PC-9 (cell line): ENCODE results near the gene NFX1. TPM values are rescaled to one million over a fixed set of nuclear protein-coding genes. Genes with fewer than 3 reads are reported as not detected.

Experiments used
- BruUV-seq: library from RNA; stranded (reverse); fragments of 400-500 nt; replicated peaks from 2 replicates; lab custom pipeline; 2021; lab: Mats Ljungman, UMichigan
- CTCF ChIA-PET: fragments of 300-600 bp; sonication (Branson Sonifier 250); formaldehyde crosslinking; loops from one replicate; lab custom pipeline; 2022; ENCODE audit warnings: antibody characterized with exemption; lab: Charles Lee
- POLR2A ChIA-PET: fragments of 300-600 bp; sonication (Branson Sonifier 250); formaldehyde crosslinking; loops from one replicate; lab custom pipeline; 2022; ENCODE audit warnings: antibody characterized with exemption; ENCODE audit not compliant: unreplicated experiment; lab: Charles Lee
- DNase-seq, 2 experiments: peaks; one replicate each; pipeline versions ENCODE4 v3.0.0 to v3.0.0-alpha.2; 2015 to 2022; ENCODE audit warnings: mixed read lengths in 1 of 2
- H2AFZ ChIP-seq: fragments of 200-600 bp; sonication (generic); 2 replicates; pipeline ENCODE4 v1.8.1; 2017; ENCODE audit warnings: antibody characterized with exemption
- H3F3A ChIP-seq: fragments of 200-600 bp; sonication (generic); 2 replicates; pipeline ENCODE4 v1.8.1; 2017; ENCODE audit warnings: antibody characterized with exemption, mild to moderate bottlenecking, low read depth; ENCODE audit not compliant: insufficient read depth
- H3K27ac ChIP-seq: fragments of 200-600 bp; sonication (generic); 2 replicates; pipeline ENCODE4 v1.6.1; 2016; ENCODE audit warnings: mixed run types
- H3K27me3 ChIP-seq: fragments of 200-600 bp; sonication (generic); 2 replicates; pipeline ENCODE4 v1.6.1; 2016; ENCODE audit warnings: low read depth, mixed run types; ENCODE audit not compliant: insufficient read depth
- H3K36me3 ChIP-seq: fragments of 200-600 bp; sonication (generic); 2 replicates; pipeline ENCODE4 v1.6.1; 2016; ENCODE audit warnings: low read depth, mixed run types
- H3K4me1 ChIP-seq: fragments of 200-600 bp; sonication (generic); replicated peaks from 2 replicates; pipeline ENCODE4 v1.6.1; 2016; ENCODE audit warnings: mixed run types; ENCODE audit not compliant: insufficient read depth
- H3K4me2 ChIP-seq: fragments of 200-600 bp; sonication (generic); 2 replicates; pipeline ENCODE4 v1.6.1; 2017; ENCODE audit warnings: mixed run types
- H3K4me3 ChIP-seq: fragments of 200-600 bp; sonication (generic); 2 replicates; pipeline ENCODE4 v1.6.1; 2016; ENCODE audit warnings: mixed run types
- H3K79me2 ChIP-seq: fragments of 200-600 bp; sonication (generic); 2 replicates; pipeline ENCODE4 v1.6.1; 2017; ENCODE audit warnings: low read depth, mixed run types
- H3K9me2 ChIP-seq: fragments of 200-600 bp; sonication (generic); 2 replicates; pipeline ENCODE4 v1.8.1; 2017; ENCODE audit warnings: mild to moderate bottlenecking; ENCODE audit not compliant: insufficient read depth
- H3K9me3 ChIP-seq: fragments of 200-600 bp; sonication (generic); 2 replicates; pipeline ENCODE4 v1.8.1; 2016; ENCODE audit warnings: low read depth; ENCODE audit not compliant: insufficient read depth
- H4K20me1 ChIP-seq: fragments of 200-600 bp; sonication (generic); 2 replicates; pipeline ENCODE4 v1.8.1; 2017; ENCODE audit not compliant: insufficient read depth
- CTCF ChIP-seq: fragments of 200-600 bp; sonication (generic); conservative IDR thresholded peaks from 2 replicates; pipeline ENCODE4 v1.6.1; 2017; ENCODE audit warnings: mixed run types, antibody characterized with exemption, mild to moderate bottlenecking, moderate library complexity
- EZH2 ChIP-seq: fragments of 200-600 bp; sonication (generic); IDR thresholded peaks from 2 replicates; pipeline ENCODE4 v1.8.0; 2017; ENCODE audit warnings: antibody characterized with exemption, low read depth
- intact Hi-C: fragments of 100-400 bp; cut with micrococcal nuclease; formaldehyde crosslinking; loops from one replicate; pipeline ENCODE4 v1.10.0; 2022; ENCODE audit not compliant: unreplicated experiment
- total RNA-seq: library from RNA; stranded (reverse); gene quantifications from 2 replicates; pipeline ENCODE4 v1.2.3, GENCODE V29; 2021

NFX1 gene
- total RNA-seq, 1 experiment from 2014 or later: 14.9 TPM

GRCh38 chr9:33320230-33320567, 29.9 kb downstream of the NFX1 start:
- no peaks in the 10 kb centered on the region for H4K20me1 ChIP-seq
- no peak overlapping the region for H2AFZ ChIP-seq
- peaks cover 39% of the 10 kb centered on the region for H3K4me1 ChIP-seq
- H3K9me3 ChIP-seq: no peaks in the 10 kb centered on the region
- H3K4me3 ChIP-seq: no peak overlapping the region
- BruUV-seq: no TSS peak
- peak overlapping the region; percentile 65 for H3K4me2 ChIP-seq
- no peaks in the 10 kb centered on the region for H3K27me3 ChIP-seq
- peak in 1 of 2 experiments; percentile 25 for DNase-seq
- H3K79me2 ChIP-seq: no peaks in the 10 kb centered on the region
- intact Hi-C loops: loop anchor here (1.0 to 10.0 kb wide), 3 partner anchors 9 to 75 kb away; no protein-coding TSS in a partner anchor
- TF ChIP-seq CTCF: no peak
- TF ChIP-seq EZH2: no peak
- ChIA-PET POLR2A (interaction anchor here (0.5 to 0.8 kb wide), 7 partner anchors 31 to 1031 kb away, joined by 3 to 6 read pairs (median 4); partner anchors contain the start of gene NOL6), CTCF (interaction anchor here (1.3 kb wide), 1 partner anchor 304 kb away, joined by 3 read pairs; no protein-coding TSS in a partner anchor)
- peak overlapping the region; percentile 99 for H3K27ac ChIP-seq
- H3K36me3 ChIP-seq: peaks cover 27% of the 10 kb centered on the region
- no peaks in the 10 kb centered on the region; the same call in 1 of the 2 replicates for H3K9me2 ChIP-seq
- H3F3A ChIP-seq: peaks cover 44% of the 10 kb centered on the region

- no peaks in the 10 kb centered on the region for H3K9me3 ChIP-seq
- H3K4me3 ChIP-seq: peak overlapping the region; percentile 10; the same call in 1 of the 2 replicates
- no peaks in the 10 kb centered on the region; the same call in 1 of the 2 replicates for H3K9me2 ChIP-seq
- no TSS peak for BruUV-seq
- H3K27me3 ChIP-seq: no peaks in the 10 kb centered on the region
- peaks cover 44% of the 10 kb centered on the region for H3F3A ChIP-seq
- CTCF ChIA-PET: interaction anchor here (1.1 to 1.3 kb wide), 2 partner anchors 132 to 303 kb away, joined by 3 read pairs; no protein-coding TSS in a partner anchor
- intact Hi-C loops: loop anchor here (1.0 to 10.0 kb wide), 3 partner anchors 9 to 74 kb away; no protein-coding TSS in a partner anchor
- H3K4me1 ChIP-seq: peaks cover 39% of the 10 kb centered on the region
- H4K20me1 ChIP-seq: no peaks in the 10 kb centered on the region
- peak overlapping the region; percentile 99 for H3K27ac ChIP-seq
- TF ChIP-seq CTCF (no peak), EZH2 (no peak)
- no peaks in the 10 kb centered on the region for H3K79me2 ChIP-seq
- peaks cover 27% of the 10 kb centered on the region for H3K36me3 ChIP-seq
- DNase-seq: peak; percentile 37 to 90
- POLR2A ChIA-PET: interaction anchor here (0.5 to 0.8 kb wide), 7 partner anchors 30 to 1031 kb away, joined by 3 to 6 read pairs (median 4); partner anchors contain the start of gene NOL6
- peak overlapping the region; percentile 65 for H3K4me2 ChIP-seq
- no peak overlapping the region for H2AFZ ChIP-seq
Measured at GRCh38 chr9:33320568-33321261, 30.4 kb downstream of the NFX1 start.

GRCh38 chr9:33329117-33329563, 38.8 kb downstream of the NFX1 start:
- ChIA-PET CTCF (no interaction called here), POLR2A (interaction anchor here (0.5 kb wide), 1 partner anchor 614 kb away, joined by 8 read pairs; no protein-coding TSS in a partner anchor)
- no peaks in the 10 kb centered on the region for H4K20me1 ChIP-seq
- peaks cover 33% of the 10 kb centered on the region for H3F3A ChIP-seq
- no TSS peak for BruUV-seq
- H3K9me2 ChIP-seq: no peaks in the 10 kb centered on the region
- no peak overlapping the region for H2AFZ ChIP-seq
- peak overlapping the region; percentile 65 for H3K4me2 ChIP-seq
- H3K4me1 ChIP-seq: peaks cover 45% of the 10 kb centered on the region
- no peaks in the 10 kb centered on the region for H3K9me3 ChIP-seq
- H3K27me3 ChIP-seq: no peaks in the 10 kb centered on the region
- peak overlapping the region; percentile 99 for H3K27ac ChIP-seq
- peak; percentile 79 to 99 for DNase-seq
- H3K36me3 ChIP-seq: no peaks in the 10 kb centered on the region
- no peak for TF ChIP-seq EZH2
- no peak for TF ChIP-seq CTCF
- no peaks in the 10 kb centered on the region for H3K79me2 ChIP-seq
- intact Hi-C loops: loop anchor here (1.0 to 10.0 kb wide), 2 partner anchors 9 to 66 kb away; no protein-coding TSS in a partner anchor
- H3K4me3 ChIP-seq: no peak overlapping the region
